ENCODE results near the gene LGR6.
A peak's percentile ranks its signal among the peaks of the same experiment; 100 is the strongest.

The LGR6 gene

GRCh38 chr1:202268032-202268431 lies 74.4 kb downstream of the LGR6 start:
- DNase-seq = no peak

GRCh38 chr1:202268817-202269216 lies 75.2 kb downstream of the LGR6 start:
- DNase-seq = no peak

GRCh38 chr1:202270871-202271326 lies 77.3 kb downstream of the LGR6 start:
- no peak for DNase-seq

GRCh38 chr1:202272103-202272845 lies 78.7 kb downstream of the LGR6 start:
- DNase-seq = no peak

GRCh38 chr1:202274611-202275010 lies 81.0 kb downstream of the LGR6 start:
- peak; percentile 59 for DNase-seq

GRCh38 chr1:202275061-202275770 lies 81.6 kb downstream of the LGR6 start:
- DNase-seq = no peak

GRCh38 chr1:202276081-202276715 lies 82.6 kb downstream of the LGR6 start:
- DNase-seq = no peak

- DNase-seq = no peak
Measured at GRCh38 chr1:202276920-202277319, 83.3 kb downstream of the LGR6 start.

GRCh38 chr1:202278751-202279150 lies 85.2 kb downstream of the LGR6 start:
- no peak for DNase-seq

- DNase-seq = no peak
Measured at GRCh38 chr1:202279806-202280205, 86.2 kb downstream of the LGR6 start.

- no peak for DNase-seq
Measured at GRCh38 chr1:202280595-202280994, 87.0 kb downstream of the LGR6 start.

GRCh38 chr1:202281316-202282024 lies 87.9 kb downstream of the LGR6 start:
- no peak for DNase-seq

GRCh38 chr1:202282025-202282371 lies 88.4 kb downstream of the LGR6 start:
- DNase-seq = no peak

GRCh38 chr1:202282596-202283283 lies 89.1 kb downstream of the LGR6 start:
- no peak for DNase-seq

GRCh38 chr1:202283379-202283844 lies 89.8 kb downstream of the LGR6 start:
- no peak for DNase-seq

GRCh38 chr1:202283991-202284390 lies 90.4 kb downstream of the LGR6 start:
- no peak for DNase-seq

GRCh38 chr1:202285908-202286307 lies 92.3 kb downstream of the LGR6 start:
- DNase-seq = no peak

GRCh38 chr1:202286622-202287097 lies 93.1 kb downstream of the LGR6 start:
- DNase-seq = no peak

- no peak for DNase-seq
Measured at GRCh38 chr1:202287196-202287595, 93.6 kb downstream of the LGR6 start.

- DNase-seq = no peak
Measured at GRCh38 chr1:202288177-202288576, 94.6 kb downstream of the LGR6 start.

- DNase-seq = no peak
Measured at GRCh38 chr1:202289009-202289408, 95.4 kb downstream of the LGR6 start.

GRCh38 chr1:202291001-202291400 lies 97.4 kb downstream of the LGR6 start:
- no peak for DNase-seq
